ENCODE data around the gene FBXW9.

GRCh38 chr19:12652219-12652618, 44.2 kb downstream of the FBXW9 start:
- TF ChIP-seq, protein P1, sequence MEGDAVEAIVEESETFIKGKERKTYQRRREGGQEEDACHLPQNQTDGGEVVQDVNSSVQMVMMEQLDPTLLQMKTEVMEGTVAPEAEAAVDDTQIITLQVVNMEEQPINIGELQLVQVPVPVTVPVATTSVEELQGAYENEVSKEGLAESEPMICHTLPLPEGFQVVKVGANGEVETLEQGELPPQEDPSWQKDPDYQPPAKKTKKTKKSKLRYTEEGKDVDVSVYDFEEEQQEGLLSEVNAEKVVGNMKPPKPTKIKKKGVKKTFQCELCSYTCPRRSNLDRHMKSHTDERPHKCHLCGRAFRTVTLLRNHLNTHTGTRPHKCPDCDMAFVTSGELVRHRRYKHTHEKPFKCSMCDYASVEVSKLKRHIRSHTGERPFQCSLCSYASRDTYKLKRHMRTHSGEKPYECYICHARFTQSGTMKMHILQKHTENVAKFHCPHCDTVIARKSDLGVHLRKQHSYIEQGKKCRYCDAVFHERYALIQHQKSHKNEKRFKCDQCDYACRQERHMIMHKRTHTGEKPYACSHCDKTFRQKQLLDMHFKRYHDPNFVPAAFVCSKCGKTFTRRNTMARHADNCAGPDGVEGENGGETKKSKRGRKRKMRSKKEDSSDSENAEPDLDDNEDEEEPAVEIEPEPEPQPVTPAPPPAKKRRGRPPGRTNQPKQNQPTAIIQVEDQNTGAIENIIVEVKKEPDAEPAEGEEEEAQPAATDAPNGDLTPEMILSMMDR (IDR thresholded peaks at IDR 0.05; ENCODE audit: poor library complexity, severe bottlenecking): no peak
- TF ChIP-seq POLR2AphosphoS5 (IDR thresholded peaks at IDR 0.05) (no peak), RAD21 (conservative IDR thresholded peaks at IDR 0.05) (no peak), SMC3 (conservative IDR thresholded peaks at IDR 0.05; ENCODE audit: poor library complexity) (no peak), MXI1 (conservative IDR thresholded peaks at IDR 0.05; ENCODE audit: poor library complexity, severe bottlenecking) (no peak), EP300 (conservative IDR thresholded peaks at IDR 0.05; ENCODE audit: poor library complexity, severe bottlenecking) (no peak), EZH2 (IDR thresholded peaks at IDR 0.05; ENCODE audit: borderline replicate concordance, insufficient read depth, low read length, poor library complexity, severe bottlenecking) (no peak)

Measured in neural cell (in vitro differentiated cells).